K562 (cell line): Measurements from ENCODE around the gene RNASEH2A. TPM values are rescaled to one million over a fixed set of nuclear protein-coding genes. Genes with fewer than 3 reads are reported as not detected.
A peak's percentile ranks its signal among the peaks of the same experiment; 100 is the strongest.

Source experiments
- ADNP ChIP-seq: fragments of 200-800 bp; sonication (Bioruptor generic); IDR thresholded peaks from 2 replicates; pipeline ENCODE4 v1.6.1; 2016; ENCODE audit warnings: missing genetic modification characterization, missing compliant biosample characterization
- ARID2 ChIP-seq: fragments of 450-650 bp; IDR thresholded peaks from 2 replicates; pipeline ENCODE4 v1.6.1; 2017; ENCODE audit warnings: antibody characterized with exemption, mild to moderate bottlenecking
- ATF7 ChIP-seq: fragments of 450-650 bp; IDR thresholded peaks from 2 replicates; pipeline ENCODE4 v1.7.1; 2014; ENCODE audit warnings: mild to moderate bottlenecking, moderate library complexity
- CXXC5 ChIP-seq: fragments of 250-450 bp; sonication (Bioruptor Pico); IDR thresholded peaks from 2 replicates; pipeline ENCODE4 v1.8.0; 2022; ENCODE audit warnings: inconsistent platforms, mild to moderate bottlenecking, moderate library complexity
- FOXA3 ChIP-seq, 2 experiments: fragments of 450-650 bp in 1 of 2; sonication (generic) in 1 of 2; formaldehyde crosslinking; IDR thresholded peaks in 1 of 2; conservative IDR thresholded peaks in 1 of 2; 2 replicates each; pipeline versions ENCODE4 v1.4.0 to v1.8.0; 2020 to 2022; ENCODE audit warnings: mild to moderate bottlenecking in 2 of 2, missing genetic modification reagents in 1 of 2
- PRPF4 ChIP-seq: fragments of 200-400 bp; formaldehyde crosslinking; IDR thresholded peaks from one replicate; pipeline ENCODE4 v1.6.1; 2017; ENCODE audit warnings: low read length, low read depth, mild to moderate bottlenecking; ENCODE audit not compliant: insufficient read depth, poor library complexity, severe bottlenecking
- RAD51 ChIP-seq: fragments of 450-650 bp; IDR thresholded peaks from 2 replicates; pipeline ENCODE4 v1.7.1; 2016; ENCODE audit warnings: low read depth, mild to moderate bottlenecking, borderline replicate concordance
- RB1 ChIP-seq: fragments of 450-650 bp; IDR thresholded peaks from 2 replicates; pipeline ENCODE4 v1.6.1; 2017; ENCODE audit warnings: low read depth, mild to moderate bottlenecking
- STAT5B ChIP-seq: fragments of 250-450 bp; sonication (Bioruptor Pico); IDR thresholded peaks from 2 replicates; pipeline ENCODE4 v1.8.0; 2021; ENCODE audit warnings: mild to moderate bottlenecking, inconsistent platforms
- TAF1 ChIP-seq: IDR thresholded peaks from 2 replicates; pipeline ENCODE4 v1.6.1; 2011; ENCODE audit warnings: mild to moderate bottlenecking, low read length, moderate library complexity; ENCODE audit not compliant: insufficient read depth, control insufficient read depth, severe bottlenecking; ENCODE audit errors: extremely low read depth
- TCF7L2 ChIP-seq: fragments of 150-350 bp; IDR thresholded peaks from 2 replicates; pipeline ENCODE4 v1.6.1; 2016; ENCODE audit warnings: low read depth, mild to moderate bottlenecking, low read length, moderate library complexity
- TEAD2 ChIP-seq: fragments of 450-650 bp; IDR thresholded peaks from 2 replicates; pipeline ENCODE4 v1.6.1; 2016; ENCODE audit warnings: missing genetic modification characterization, control low read depth, missing compliant biosample characterization
- XRCC4 ChIP-seq: IDR thresholded peaks from one replicate; pipeline ENCODE4 v1.6.1; 2011; ENCODE audit not compliant: insufficient read depth, insufficient read length; ENCODE audit errors: extremely low read depth
- ZNF263 ChIP-seq: sonication (generic); formaldehyde crosslinking; IDR thresholded peaks from 2 replicates; pipeline ENCODE4 v1.8.0; 2022; ENCODE audit warnings: mild to moderate bottlenecking, missing genetic modification reagents, borderline replicate concordance
- polyA plus RNA-seq, 8 experiments: library from polyadenylated mRNA; depleted of rRNA in 4 of 8; stranded (reverse) in 5 of 8; unstranded in 3 of 8; fragments of >200 nt; fragmentation: Nextera tagmentation in 2 of 8; fragmentation: Illumina TruSeq in 1 of 8; extraction: Ambion mirVana in 2 of 8; extraction: Trizol in 1 of 8; gene quantifications; 2 replicates each; pipeline versions ENCODE4 v1.2.1 to v1.2.3, GENCODE V29; 2011 to 2014; ENCODE audit warnings: inconsistent platforms in 1 of 8, missing spikeins in 1 of 8
- total RNA-seq, 7 experiments: library from RNA; depleted of rRNA in 6 of 7; stranded (reverse); fragments of >200 nt in 6 of 7; fragmentation: Illumina TruSeq in 2 of 7; extraction: Trizol in 2 of 7; gene quantifications; 2 replicates each; pipeline versions ENCODE4 v1.2.1 to v1.2.3, GENCODE V29; 2011 to 2021; ENCODE audit warnings: low replicate concordance in 1 of 7
- TF ChIP-seq, protein P1 (sequence below), 3 experiments: IDR thresholded peaks in 2 of 3; conservative IDR thresholded peaks in 1 of 3; 2 replicates each; pipeline ENCODE4 v1.5.1; 2011 to 2012; ENCODE audit warnings: low read length in 3 of 3, mild to moderate bottlenecking in 3 of 3, control low read depth in 2 of 3, improper control_type of control experiment in 1 of 3, inconsistent platforms in 1 of 3, low read depth in 1 of 3, mixed read lengths in 1 of 3, moderate library complexity in 1 of 3; ENCODE audit not compliant: insufficient read depth in 2 of 3
- TF ChIP-seq, protein P2 (sequence below): fragments of 450-650 bp; IDR thresholded peaks from 2 replicates; pipeline ENCODE4 v1.6.1; 2018; ENCODE audit not compliant: partially characterized antibody
- TF ChIP-seq, protein P3 (sequence below): sonication (generic); formaldehyde crosslinking; IDR thresholded peaks from 2 replicates; pipeline ENCODE4 v1.8.0; 2022; ENCODE audit warnings: missing genetic modification reagents, mild to moderate bottlenecking, borderline replicate concordance
- TF ChIP-seq, protein P4 (sequence below): fragments of 200-800 bp; sonication (Bioruptor generic); IDR thresholded peaks from 2 replicates; pipeline ENCODE4 v1.6.1; 2017; ENCODE audit warnings: missing genetic modification characterization, missing compliant biosample characterization

RNASEH2A gene
- total and polyA plus RNA-seq, 9 of the 15 experiments (the other 6 are each of a cell fraction or from before 2014, with no cell fraction given), result 22.3 to 78.0 (median 61.7) TPM

DNA sequence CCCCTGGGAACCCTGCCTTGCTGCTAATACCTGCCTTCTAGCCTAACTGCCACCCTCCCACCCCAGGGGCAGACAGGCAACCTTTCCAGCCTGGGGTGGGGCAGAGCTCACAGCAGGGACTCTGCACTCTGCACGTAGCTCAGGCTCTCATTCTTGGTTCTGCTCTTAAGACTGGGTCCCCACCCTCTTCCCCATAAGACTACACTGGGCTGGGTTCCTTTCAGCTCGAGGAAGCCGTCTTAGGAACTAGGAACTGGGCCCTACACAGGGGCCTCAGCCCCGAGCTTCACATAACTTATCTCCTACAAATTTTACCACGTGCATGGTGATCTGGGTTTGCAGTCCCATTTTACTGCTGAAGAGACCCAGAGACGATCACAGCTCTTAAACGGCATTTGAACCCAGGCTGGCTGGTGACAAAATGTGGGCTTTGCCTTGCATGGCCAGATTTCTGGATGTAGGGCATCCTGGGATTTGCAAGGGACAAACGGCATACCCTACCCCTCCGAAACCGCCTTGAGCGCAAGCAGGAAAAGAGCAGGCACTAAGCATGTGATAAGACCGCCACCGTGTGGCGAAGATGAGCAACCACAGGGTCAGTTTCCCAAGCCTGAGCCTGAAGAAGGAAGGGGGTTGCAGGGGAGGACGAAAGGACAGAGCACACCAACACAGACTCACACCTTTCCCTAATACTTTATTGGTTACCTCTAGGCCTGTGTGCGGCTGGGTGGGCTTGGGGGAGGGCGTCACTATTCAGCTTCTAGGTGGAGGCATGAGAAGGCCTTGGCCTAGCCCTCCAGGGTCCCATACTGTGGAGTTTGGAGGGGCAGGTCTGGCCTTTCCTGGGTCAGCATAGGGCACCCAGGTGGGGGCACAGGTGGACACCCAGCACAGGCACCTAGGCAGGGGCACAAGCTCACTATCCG is 10.0 kb upstream of the RNASEH2A start (continued):
- TF ChIP-seq, protein P1, sequence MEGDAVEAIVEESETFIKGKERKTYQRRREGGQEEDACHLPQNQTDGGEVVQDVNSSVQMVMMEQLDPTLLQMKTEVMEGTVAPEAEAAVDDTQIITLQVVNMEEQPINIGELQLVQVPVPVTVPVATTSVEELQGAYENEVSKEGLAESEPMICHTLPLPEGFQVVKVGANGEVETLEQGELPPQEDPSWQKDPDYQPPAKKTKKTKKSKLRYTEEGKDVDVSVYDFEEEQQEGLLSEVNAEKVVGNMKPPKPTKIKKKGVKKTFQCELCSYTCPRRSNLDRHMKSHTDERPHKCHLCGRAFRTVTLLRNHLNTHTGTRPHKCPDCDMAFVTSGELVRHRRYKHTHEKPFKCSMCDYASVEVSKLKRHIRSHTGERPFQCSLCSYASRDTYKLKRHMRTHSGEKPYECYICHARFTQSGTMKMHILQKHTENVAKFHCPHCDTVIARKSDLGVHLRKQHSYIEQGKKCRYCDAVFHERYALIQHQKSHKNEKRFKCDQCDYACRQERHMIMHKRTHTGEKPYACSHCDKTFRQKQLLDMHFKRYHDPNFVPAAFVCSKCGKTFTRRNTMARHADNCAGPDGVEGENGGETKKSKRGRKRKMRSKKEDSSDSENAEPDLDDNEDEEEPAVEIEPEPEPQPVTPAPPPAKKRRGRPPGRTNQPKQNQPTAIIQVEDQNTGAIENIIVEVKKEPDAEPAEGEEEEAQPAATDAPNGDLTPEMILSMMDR (IDR thresholded peaks at IDR 0.05 in 2 of 3, conservative IDR thresholded peaks at IDR 0.05 in 1 of 3; ENCODE audit: insufficient read depth in 2 of 3, low read depth in 1 of 3, low read length in 3 of 3), result peak; percentile 96 to 98 (median 97)
- TF ChIP-seq RB1, result peak; percentile 81
- no peak for TF ChIP-seq TAF1
- TF ChIP-seq ARID2, result peak; percentile 92
- TF ChIP-seq, protein P2, sequence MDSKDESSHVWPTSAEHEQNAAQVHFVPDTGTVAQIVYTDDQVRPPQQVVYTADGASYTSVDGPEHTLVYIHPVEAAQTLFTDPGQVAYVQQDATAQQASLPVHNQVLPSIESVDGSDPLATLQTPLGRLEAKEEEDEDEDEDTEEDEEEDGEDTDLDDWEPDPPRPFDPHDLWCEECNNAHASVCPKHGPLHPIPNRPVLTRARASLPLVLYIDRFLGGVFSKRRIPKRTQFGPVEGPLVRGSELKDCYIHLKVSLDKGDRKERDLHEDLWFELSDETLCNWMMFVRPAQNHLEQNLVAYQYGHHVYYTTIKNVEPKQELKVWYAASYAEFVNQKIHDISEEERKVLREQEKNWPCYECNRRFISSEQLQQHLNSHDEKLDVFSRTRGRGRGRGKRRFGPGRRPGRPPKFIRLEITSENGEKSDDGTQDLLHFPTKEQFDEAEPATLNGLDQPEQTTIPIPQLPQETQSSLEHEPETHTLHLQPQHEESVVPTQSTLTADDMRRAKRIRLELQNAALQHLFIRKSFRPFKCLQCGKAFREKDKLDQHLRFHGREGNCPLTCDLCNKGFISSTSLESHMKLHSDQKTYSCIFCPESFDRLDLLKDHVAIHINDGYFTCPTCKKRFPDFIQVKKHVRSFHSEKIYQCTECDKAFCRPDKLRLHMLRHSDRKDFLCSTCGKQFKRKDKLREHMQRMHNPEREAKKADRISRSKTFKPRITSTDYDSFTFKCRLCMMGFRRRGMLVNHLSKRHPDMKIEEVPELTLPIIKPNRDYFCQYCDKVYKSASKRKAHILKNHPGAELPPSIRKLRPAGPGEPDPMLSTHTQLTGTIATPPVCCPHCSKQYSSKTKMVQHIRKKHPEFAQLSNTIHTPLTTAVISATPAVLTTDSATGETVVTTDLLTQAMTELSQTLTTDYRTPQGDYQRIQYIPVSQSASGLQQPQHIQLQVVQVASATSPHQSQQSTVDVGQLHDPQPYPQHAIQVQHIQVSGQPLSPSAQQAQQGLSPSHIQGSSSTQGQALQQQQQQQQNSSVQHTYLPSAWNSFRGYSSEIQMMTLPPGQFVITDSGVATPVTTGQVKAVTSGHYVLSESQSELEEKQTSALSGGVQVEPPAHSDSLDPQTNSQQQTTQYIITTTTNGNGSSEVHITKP, result peak; percentile 42
- TF ChIP-seq CXXC5 (CRISPR knock-in tag), result peak; percentile 55
- TF ChIP-seq STAT5B (CRISPR knock-in tag), result no peak
- TF ChIP-seq, protein P3, sequence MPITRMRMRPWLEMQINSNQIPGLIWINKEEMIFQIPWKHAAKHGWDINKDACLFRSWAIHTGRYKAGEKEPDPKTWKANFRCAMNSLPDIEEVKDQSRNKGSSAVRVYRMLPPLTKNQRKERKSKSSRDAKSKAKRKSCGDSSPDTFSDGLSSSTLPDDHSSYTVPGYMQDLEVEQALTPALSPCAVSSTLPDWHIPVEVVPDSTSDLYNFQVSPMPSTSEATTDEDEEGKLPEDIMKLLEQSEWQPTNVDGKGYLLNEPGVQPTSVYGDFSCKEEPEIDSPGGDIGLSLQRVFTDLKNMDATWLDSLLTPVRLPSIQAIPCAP (CRISPR knock-in tag), result no peak
- no peak for TF ChIP-seq PRPF4
- TF ChIP-seq, protein P4, sequence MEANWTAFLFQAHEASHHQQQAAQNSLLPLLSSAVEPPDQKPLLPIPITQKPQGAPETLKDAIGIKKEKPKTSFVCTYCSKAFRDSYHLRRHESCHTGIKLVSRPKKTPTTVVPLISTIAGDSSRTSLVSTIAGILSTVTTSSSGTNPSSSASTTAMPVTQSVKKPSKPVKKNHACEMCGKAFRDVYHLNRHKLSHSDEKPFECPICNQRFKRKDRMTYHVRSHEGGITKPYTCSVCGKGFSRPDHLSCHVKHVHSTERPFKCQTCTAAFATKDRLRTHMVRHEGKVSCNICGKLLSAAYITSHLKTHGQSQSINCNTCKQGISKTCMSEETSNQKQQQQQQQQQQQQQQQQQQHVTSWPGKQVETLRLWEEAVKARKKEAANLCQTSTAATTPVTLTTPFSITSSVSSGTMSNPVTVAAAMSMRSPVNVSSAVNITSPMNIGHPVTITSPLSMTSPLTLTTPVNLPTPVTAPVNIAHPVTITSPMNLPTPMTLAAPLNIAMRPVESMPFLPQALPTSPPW, result 0 out of 2 replicates have a peak, but pooled peaks have one; percentile 47
- 0 out of 2 replicates have a peak, but pooled peaks have one; percentile 18 for TF ChIP-seq TCF7L2
- TF ChIP-seq ATF7, result peak; percentile 45; the same call in 1 of the 2 replicates
- TF ChIP-seq FOXA3 (CRISPR knock-in tag; conservative IDR thresholded peaks at IDR 0.05 in 1 of 2, IDR thresholded peaks at IDR 0.05 in 1 of 2), result no peak; a peak in 1 of 4 replicates
- TF ChIP-seq TEAD2 (tag), result no peak
- TF ChIP-seq RAD51, result peak; percentile 11; the same call in 1 of the 2 replicates
- TF ChIP-seq ZNF263 (CRISPR knock-in tag), result peak; percentile 77; the same call in 1 of the 2 replicates
- TF ChIP-seq ADNP (tag), result no peak
- no peak for TF ChIP-seq XRCC4
